GM12878 (cell line): ENCODE data around the gene PRTN3. TPM values are rescaled to one million over a fixed set of nuclear protein-coding genes. Genes with fewer than 3 reads are reported as not detected.

Experiments
- ASH2L ChIP-seq: fragments of 300-600, 200-600 bp; sonication (generic); IDR thresholded peaks from 2 replicates; pipeline ENCODE4 v1.6.1; 2017; ENCODE audit warnings: low read depth, mild to moderate bottlenecking, borderline replicate concordance
- BHLHE40 ChIP-seq, 2 experiments: fragments of 450-650 bp in 1 of 2; IDR thresholded peaks; 2 replicates each; pipeline ENCODE4 v1.6.1; 2011 to 2017; ENCODE audit warnings: low read depth in 2 of 2, borderline replicate concordance in 1 of 2, improper control_type of control experiment in 1 of 2, low read length in 1 of 2, mild to moderate bottlenecking in 1 of 2
- BMI1 ChIP-seq: fragments of 450-650 bp; IDR thresholded peaks from 2 replicates; pipeline ENCODE4 v1.6.1; 2016; ENCODE audit warnings: mild to moderate bottlenecking, moderate library complexity, borderline replicate concordance
- BRCA1 ChIP-seq: IDR thresholded peaks from 2 replicates; pipeline ENCODE4 v1.6.1; 2011; ENCODE audit warnings: low read depth, low read length, improper control_type of control experiment
- CBX5 ChIP-seq: sonication (generic); IDR thresholded peaks from 2 replicates; pipeline ENCODE4 v1.6.1; 2016; ENCODE audit warnings: low read depth, moderate library complexity, mild to moderate bottlenecking, inconsistent platforms
- DPF2 ChIP-seq: fragments of 450-650 bp; IDR thresholded peaks from 2 replicates; pipeline ENCODE4 v1.6.1; 2017; ENCODE audit warnings: mild to moderate bottlenecking
- E4F1 ChIP-seq: fragments of 450-650 bp; IDR thresholded peaks from 2 replicates; pipeline ENCODE4 v1.6.1; 2018; ENCODE audit warnings: borderline replicate concordance, mild to moderate bottlenecking; ENCODE audit not compliant: partially characterized antibody
- EP300 ChIP-seq, 2 experiments: fragments of 150-350 bp in 1 of 2; IDR thresholded peaks; 2 replicates each; pipeline ENCODE4 v1.6.1; 2011 to 2012; ENCODE audit warnings: low read depth in 2 of 2, low read length in 2 of 2, borderline replicate concordance in 1 of 2, improper control_type of control experiment in 1 of 2, inconsistent platforms in 1 of 2; ENCODE audit not compliant: control insufficient read depth in 1 of 2
- IKZF1 ChIP-seq: fragments of 450-650 bp; conservative IDR thresholded peaks from 2 replicates; pipeline ENCODE4 v1.6.1; 2017; ENCODE audit warnings: antibody characterized with exemption, mild to moderate bottlenecking
- IRF3 ChIP-seq: fragments of 450-650 bp; IDR thresholded peaks from 2 replicates; pipeline ENCODE4 v1.6.1; 2014; ENCODE audit warnings: mild to moderate bottlenecking
- MEF2A ChIP-seq: IDR thresholded peaks from 2 replicates; pipeline ENCODE4 v1.6.1; 2011; ENCODE audit warnings: low read depth, mild to moderate bottlenecking, low read length, moderate library complexity; ENCODE audit not compliant: insufficient read depth
- NFYA ChIP-seq: IDR thresholded peaks from 2 replicates; pipeline ENCODE4 v1.6.1; 2011; ENCODE audit warnings: low read depth, mild to moderate bottlenecking, low read length, improper control_type of control experiment, borderline replicate concordance
- NRF1 ChIP-seq: conservative IDR thresholded peaks from 2 replicates; pipeline ENCODE4 v1.6.1; 2011; ENCODE audit warnings: mild to moderate bottlenecking, low read depth, low read length, improper control_type of control experiment
- PML ChIP-seq: IDR thresholded peaks from 2 replicates; pipeline ENCODE4 v1.6.1; 2012; ENCODE audit warnings: low read length, inconsistent platforms
- RBBP5 ChIP-seq: fragments of 200-600 bp; sonication (generic); conservative IDR thresholded peaks from 2 replicates; pipeline ENCODE4 v1.6.1; 2016
- SMAD5 ChIP-seq: IDR thresholded peaks from 2 replicates; pipeline ENCODE4 v1.6.1; 2016; ENCODE audit warnings: antibody characterized with exemption, low read depth
- STAT1 ChIP-seq: fragments of 450-650 bp; conservative IDR thresholded peaks from 2 replicates; pipeline ENCODE4 v1.6.1; 2014; ENCODE audit warnings: antibody characterized with exemption, mild to moderate bottlenecking
- TCF3 ChIP-seq: IDR thresholded peaks from 2 replicates; pipeline ENCODE4 v1.6.1; 2012; ENCODE audit warnings: low read depth, mild to moderate bottlenecking, low read length, borderline replicate concordance; ENCODE audit not compliant: insufficient read depth
- polyA plus RNA-seq, 11 experiments: library from polyadenylated mRNA; depleted of rRNA in 4 of 11; unstranded in 6 of 11; stranded (reverse) in 5 of 11; fragments of >200 nt; fragmentation: Nextera tagmentation in 4 of 11; fragmentation: Illumina TruSeq in 1 of 11; extraction: Ambion mirVana in 4 of 11; extraction: Trizol in 1 of 11; gene quantifications; 1 replicate in 1 of 11; 2 replicates in 10 of 11; pipeline versions ENCODE4 v1.2.1 to v1.2.3, GENCODE V29; 2011 to 2016; ENCODE audit warnings: inconsistent platforms in 2 of 11, missing spikeins in 2 of 11, low read depth in 1 of 11
- total RNA-seq, 4 experiments: library from RNA; depleted of rRNA in 3 of 4; stranded (reverse); fragments of >200 nt in 3 of 4; fragmentation: Illumina TruSeq in 1 of 4; extraction: Trizol in 1 of 4; gene quantifications; 2 replicates each; pipeline versions ENCODE4 v1.2.1 to v1.2.3, GENCODE V29; 2013 to 2021
- TF ChIP-seq, protein P1 (sequence below): IDR thresholded peaks from 2 replicates; pipeline ENCODE4 v1.6.1; 2011; ENCODE audit warnings: low read depth, low read length, improper control_type of control experiment, borderline replicate concordance
- TF ChIP-seq, protein P2 (sequence below): IDR thresholded peaks from 2 replicates; pipeline ENCODE4 v1.6.1; 2012; ENCODE audit warnings: low read depth, low read length, improper control_type of control experiment

PRTN3 gene
- total and polyA plus RNA-seq, 10 of the 15 experiments (the other 5 are each of a cell fraction or from before 2014, with no cell fraction given) = 0.08 TPM; not detected in 9

- TF ChIP-seq, protein P1, sequence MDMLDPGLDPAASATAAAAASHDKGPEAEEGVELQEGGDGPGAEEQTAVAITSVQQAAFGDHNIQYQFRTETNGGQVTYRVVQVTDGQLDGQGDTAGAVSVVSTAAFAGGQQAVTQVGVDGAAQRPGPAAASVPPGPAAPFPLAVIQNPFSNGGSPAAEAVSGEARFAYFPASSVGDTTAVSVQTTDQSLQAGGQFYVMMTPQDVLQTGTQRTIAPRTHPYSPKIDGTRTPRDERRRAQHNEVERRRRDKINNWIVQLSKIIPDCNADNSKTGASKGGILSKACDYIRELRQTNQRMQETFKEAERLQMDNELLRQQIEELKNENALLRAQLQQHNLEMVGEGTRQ = no peak
- TF ChIP-seq RBBP5 (0 out of 2 replicates have a peak, but pooled peaks have one; percentile 57), BRCA1 (no peak), BMI1 (no peak), MEF2A (0 out of 2 replicates have a peak, but pooled peaks have one; percentile 27), TCF3 (no peak), PML (peak; percentile 84), BHLHE40 (IDR thresholded peaks at IDR 0.05; ENCODE audit: borderline replicate concordance in 1 of 2, low read depth in 2 of 2, low read length in 1 of 2) (peak; percentile 20 to 73; a peak in 2 of 4 replicates), ASH2L (peak; percentile 70; the same call in 1 of the 2 replicates), IRF3 (peak; percentile 39; the same call in 1 of the 2 replicates), SMAD5 (peak; percentile 52; the same call in 1 of the 2 replicates), DPF2 (peak; percentile 43; the same call in 1 of the 2 replicates), E4F1 (no peak), NRF1 (no peak), EP300 (IDR thresholded peaks at IDR 0.05; ENCODE audit: borderline replicate concordance in 1 of 2, control insufficient read depth in 1 of 2, low read depth in 2 of 2, low read length in 2 of 2) (no peak), CBX5 (no peak), NFYA (no peak), IKZF1 (peak; percentile 39; the same call in 1 of the 2 replicates), STAT1 (peak; percentile 82)
- TF ChIP-seq, protein P2, sequence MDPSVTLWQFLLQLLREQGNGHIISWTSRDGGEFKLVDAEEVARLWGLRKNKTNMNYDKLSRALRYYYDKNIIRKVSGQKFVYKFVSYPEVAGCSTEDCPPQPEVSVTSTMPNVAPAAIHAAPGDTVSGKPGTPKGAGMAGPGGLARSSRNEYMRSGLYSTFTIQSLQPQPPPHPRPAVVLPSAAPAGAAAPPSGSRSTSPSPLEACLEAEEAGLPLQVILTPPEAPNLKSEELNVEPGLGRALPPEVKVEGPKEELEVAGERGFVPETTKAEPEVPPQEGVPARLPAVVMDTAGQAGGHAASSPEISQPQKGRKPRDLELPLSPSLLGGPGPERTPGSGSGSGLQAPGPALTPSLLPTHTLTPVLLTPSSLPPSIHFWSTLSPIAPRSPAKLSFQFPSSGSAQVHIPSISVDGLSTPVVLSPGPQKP = no peak
Observed at GRCh38 chr19:892894-893689, 52.3 kb downstream of the PRTN3 start, which contains the start of the genes MED16 and RNU6-9 (continued).
